Activated CD8-positive, alpha-beta memory T cell treated with anti-CD3 and anti-CD28 coated beads for 1 hour (primary cell): ENCODE data around the gene FRMD6.
"Not testable (repeated sequence)": the region's sequence is repeated elsewhere in the genome, so short reads cannot be mapped to it uniquely, and the experiment has no call there.

Experiments used
- DNase-seq, 2 donors: peaks; one replicate each; pipeline ENCODE4 v3.0.0-alpha.2; 2020; ENCODE audit warnings: low read depth in 1 of 2; ENCODE audit errors: extremely low read depth in 1 of 2

The FRMD6 gene

GRCh38 chr14:51628238-51628637 lies 23.5 kb upstream of the FRMD6 start:
- no peak for DNase-seq

DNA sequence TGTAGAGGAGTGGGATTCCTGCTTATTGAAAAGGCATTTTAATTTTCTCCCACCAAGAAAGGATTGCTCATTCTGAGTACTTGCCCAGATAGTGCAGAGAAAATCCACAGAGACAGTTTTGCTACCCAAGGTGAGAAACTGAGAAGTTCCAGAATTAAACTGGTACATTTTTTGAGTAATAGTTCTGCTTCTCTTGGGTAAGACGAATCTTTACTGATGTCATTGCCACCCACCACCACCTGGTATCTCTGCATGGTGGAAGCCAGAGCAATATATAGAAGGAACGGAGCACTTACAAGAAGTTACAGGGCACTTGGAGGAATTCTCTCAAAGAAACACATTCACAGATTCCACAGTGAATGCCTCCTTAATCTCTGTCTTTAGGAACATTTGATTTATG lies 20.7 kb upstream of the FRMD6 start:
- DNase-seq, result no peak

- not testable (repeated sequence) for DNase-seq
Observed at GRCh38 chr14:51633298-51633697, 18.4 kb upstream of the FRMD6 start.

GRCh38 chr14:51636109-51636508 lies 15.6 kb upstream of the FRMD6 start:
- no peak for DNase-seq

DNA sequence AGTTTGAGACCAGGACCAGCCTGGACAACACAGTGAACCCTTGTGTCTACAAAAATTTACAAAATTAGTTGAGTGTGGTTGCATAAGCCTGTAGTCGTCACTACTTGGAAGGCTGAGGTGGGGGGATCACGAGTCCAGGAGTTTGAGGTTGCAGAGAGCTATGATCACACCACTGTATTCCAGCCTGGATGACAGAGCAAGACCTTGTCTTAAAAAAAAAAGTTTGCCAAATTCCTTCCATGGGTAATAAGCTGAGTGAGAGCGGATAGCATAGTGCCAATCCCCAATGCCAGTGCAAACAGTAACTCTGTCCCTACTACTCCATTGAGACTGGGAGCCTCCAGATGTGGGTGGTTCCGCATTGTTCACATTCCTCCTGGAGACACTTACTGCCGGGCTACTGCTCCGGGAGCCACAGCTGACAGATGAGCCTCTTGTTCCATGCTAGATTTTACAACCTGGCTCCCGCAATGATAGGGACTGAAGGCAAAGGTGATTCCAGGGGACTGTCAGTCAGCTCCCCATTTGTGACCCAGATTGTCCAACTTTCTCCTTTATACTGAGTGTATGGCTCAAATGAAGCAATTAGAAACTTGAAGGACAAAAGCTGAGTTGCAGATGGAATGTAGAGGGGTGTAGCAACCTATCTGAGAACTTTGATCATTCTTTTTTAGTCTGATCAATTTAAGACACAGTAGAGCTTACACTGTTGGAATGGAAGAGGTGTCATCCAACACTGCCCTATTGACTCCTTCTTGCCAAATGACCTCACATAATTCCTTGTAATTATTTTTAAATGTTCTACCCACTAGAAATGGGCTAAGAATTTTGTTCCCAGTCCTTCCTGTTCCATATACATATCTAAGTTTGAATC lies 13.4 kb upstream of the FRMD6 start:
- no peak for DNase-seq

- no peak for DNase-seq
Observed at GRCh38 chr14:51639668-51640316, 11.9 kb upstream of the FRMD6 start.

DNA sequence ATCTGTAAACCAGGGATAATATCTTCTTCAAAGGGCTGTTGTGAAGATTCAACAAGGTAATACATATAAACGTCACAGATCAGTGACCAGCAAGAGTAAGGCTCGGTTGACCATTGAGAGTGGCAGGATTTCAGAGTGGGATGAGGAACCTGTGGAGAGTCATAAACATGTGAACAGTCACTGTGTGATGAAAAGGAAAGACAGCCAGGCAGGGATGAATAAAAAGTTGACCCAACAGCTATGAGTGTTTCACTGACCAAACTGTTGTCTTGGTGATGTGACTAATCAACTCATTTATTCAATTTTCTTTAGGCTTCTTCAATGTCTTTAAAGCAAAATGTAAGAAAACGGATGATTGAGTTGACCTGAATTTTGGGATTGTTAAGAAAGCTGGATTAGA lies 8.6 kb upstream of the FRMD6 start:
- DNase-seq, result no peak

DNA sequence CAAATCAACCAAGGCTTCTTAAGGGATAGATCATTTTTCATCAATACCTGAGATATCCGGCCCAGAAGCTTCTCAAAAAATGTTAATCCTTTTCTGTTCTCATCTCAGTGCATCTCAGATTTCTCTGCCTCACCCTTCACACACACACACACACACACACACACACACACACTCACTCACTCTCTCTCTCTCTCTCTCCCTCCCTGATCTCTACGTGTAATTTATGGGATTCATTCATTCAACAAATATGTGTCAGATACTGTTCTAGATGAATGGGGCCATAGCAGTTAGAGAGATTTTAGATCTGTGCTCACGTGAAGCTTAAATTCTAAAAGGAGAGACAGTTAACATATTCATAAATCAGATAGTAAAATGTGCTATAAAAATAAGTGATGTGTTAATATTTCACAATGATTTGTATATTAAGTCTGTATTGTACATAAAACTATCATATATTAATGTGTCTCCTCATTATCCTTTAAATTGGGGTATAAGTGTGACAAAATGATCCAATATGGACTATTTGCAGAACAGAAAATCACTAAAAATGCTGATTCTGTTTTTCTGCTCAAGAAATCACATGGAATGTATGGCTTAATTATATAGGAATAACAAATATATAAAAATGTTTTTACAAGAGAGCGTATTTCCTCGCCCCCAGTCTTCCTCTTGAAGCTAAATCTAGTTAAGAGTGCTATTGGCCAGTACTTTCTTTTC lies 7.3 kb upstream of the FRMD6 start:
- no peak for DNase-seq

- no peak for DNase-seq
Observed at GRCh38 chr14:51648296-51648695, 3.4 kb upstream of the FRMD6 start.

DNA sequence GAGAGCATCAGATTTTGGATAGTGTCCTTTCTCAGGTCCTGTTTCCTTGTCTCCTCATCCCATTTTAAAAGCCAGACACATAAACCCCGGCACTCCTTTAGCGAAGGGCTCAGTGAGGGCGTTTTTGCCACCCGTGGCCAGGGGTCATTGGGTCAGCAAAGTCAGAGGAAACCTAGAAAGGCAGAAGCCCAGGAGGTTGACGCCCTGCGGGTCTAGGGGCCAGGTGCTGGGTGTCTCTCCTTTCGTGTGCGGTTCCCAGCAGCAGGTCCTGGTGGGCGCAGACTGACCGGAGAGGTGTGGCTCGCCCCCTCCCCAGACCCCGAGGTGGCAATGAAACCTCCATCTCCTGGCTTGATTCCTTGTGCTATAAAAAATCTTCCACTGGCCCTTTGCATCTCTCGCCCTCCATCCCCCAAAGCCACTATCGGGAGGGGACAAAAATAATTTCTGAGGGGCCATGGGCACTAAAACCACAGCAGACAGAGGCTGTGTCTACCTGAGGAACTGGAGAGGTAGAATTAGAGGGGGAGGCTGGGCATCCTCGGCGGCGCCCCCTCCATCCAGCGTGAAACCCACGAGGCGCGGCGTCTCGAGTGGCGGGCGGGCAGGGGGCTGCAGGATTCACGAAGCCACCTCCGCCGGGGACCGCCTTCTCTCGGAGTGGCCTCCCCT lies 858 bp upstream of the FRMD6 start:
- no peak for DNase-seq

GRCh38 chr14:51652168-51653078 lies 713 bp downstream of the FRMD6 start:
- peak in 1 of 2 donors; percentile 1 for DNase-seq

GRCh38 chr14:51653079-51653774 lies 1.5 kb downstream of the FRMD6 start:
- DNase-seq, result no peak

DNA sequence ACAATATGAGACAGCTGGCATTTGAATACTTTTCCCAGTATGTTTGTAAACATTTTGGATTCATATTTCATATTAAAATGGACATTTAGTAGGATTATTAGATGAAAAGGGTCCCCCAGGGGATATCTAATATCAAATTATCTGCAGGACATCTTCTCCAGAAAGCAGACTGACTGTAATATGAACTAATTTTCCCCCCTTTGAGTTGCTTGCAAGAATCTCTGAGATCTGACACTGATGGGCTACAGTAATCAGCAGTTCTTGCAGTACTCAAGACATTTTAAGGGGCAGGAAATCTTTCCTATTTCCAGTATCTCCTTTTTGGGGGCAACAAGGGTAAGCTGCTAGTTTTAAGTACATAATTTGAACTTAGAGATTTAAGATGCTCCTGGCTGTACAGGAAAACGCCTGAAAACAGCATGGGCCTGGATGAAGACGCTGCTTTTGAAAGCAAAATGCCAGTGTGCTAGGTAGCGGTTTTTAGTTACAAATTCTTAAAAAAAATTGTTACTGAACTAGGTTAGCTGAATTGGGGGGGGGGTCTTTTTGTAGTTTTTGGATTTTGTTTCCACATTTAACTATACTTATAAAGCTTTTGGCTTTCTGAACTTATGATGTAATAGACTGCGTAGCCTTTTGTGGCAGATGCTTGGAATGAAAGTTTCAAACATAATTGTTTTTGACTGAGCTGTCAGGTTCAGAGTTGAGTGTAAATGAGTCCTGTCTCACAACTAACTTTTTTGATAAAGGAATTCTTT lies 2.2 kb downstream of the FRMD6 start:
- no peak for DNase-seq

DNA sequence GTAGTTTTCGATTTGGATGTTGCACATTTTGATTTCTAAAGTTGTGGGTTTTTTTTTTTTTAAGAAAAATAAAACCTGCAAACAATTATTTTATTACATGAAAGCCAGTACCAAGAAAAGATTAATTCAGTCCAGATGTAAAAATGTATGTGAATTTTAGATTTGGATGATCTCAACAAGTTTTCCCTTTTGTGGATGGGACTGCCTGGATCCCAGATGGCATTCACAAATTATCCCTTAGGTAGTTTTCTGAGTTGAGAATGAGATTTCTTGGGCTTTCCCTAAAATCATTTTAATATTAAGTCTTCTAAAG lies 2.8 kb downstream of the FRMD6 start:
- no peak for DNase-seq

DNA sequence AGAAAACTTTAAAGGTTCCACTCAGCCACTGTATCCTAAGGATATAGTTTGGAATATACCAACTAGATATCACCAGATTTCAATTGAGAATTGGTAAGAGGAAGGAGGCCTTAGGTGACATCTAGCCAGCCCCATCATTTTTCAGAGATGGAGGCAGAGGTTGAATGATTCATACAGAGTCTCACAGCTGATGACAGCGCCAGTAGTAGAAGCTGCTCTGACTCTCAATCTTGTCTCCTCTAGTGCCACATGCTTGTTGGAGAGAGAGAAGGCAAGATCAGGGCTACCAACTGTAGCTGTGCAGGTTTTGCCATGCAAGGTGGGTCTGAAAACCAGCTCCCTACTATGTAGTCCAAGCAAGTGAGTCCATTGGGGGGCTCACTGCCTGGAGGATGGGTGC lies 6.1 kb downstream of the FRMD6 start:
- no peak for DNase-seq

DNA sequence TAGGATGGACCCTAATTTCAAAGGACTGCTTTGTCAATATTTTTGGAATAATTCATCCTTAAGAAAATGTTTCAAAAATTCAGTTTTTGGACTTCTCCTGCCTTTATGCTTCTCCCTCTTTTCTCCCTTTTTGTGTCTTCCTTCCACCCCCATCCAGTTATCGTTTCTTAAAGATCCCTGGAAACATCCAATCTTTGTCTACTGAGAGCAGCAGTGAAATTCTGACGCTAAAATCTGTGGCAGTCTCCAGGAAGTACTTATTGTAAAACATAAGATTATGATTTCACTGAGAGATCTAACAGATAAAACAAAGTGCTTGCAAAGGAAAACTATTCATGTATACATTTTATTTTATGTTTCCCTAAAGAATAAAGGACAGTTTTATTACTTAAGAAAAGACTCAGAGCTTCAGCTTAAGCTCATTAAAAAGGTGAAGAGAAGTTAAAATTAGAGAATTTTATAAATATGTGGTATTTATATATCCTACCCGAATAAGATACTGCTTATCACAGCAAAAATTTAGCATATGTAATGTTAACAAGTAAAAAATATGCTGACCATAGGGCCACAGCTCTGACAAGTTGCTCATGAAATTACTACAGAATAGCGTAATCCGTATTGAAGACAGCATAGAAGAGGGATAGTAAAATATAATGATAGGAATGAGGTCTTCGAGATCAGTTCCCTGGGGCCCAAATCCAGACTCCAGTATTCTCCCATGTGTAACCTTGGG lies 6.9 kb downstream of the FRMD6 start:
- no peak for DNase-seq

DNA sequence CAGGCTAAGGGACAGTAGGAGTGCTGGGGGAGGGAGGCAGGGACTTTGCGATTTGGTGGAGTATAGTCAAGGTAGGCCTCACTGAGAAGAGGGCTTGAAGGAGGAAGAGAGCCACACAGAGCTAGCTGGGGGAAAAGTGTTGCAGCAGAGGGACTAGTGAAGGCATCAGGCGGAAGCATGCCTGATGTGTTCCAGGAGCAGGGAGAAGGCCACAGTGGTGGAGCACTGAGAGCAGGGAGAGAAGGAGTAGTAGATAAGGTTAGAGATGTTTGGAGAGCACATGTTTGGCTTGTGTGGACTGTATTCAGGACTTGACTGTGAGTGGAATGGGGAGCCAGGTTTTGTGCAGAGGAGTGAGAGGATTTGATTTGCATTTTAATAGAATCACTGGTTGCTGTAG lies 9.0 kb downstream of the FRMD6 start:
- no peak for DNase-seq

- no peak for DNase-seq
Observed at GRCh38 chr14:51661504-51661903, 9.8 kb downstream of the FRMD6 start.
